ENCODE data around the gene RANBP6.

DNA sequence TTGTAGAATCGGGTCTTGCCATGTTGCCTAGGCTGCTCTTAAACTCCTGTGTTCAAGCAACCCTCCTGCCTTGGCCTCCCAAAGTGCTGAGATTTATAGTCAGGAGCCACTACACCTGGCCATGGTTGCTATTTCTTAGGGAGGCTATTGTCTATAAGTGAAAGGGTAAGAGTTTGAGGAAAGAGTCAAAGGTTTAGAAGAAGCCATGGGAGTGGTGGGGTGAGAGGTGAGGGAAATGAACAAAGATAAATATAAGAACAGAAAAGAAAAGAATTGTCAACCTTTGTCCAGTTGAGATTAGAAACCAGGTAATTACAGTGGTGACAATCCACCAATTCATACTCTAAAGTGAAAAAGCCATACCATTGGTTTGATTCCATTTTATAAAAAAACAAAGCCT is 32.6 kb upstream of the RANBP6 start:
- TF ChIP-seq CTCF (conservative IDR thresholded peaks at IDR 0.05; ENCODE audit: low read depth, low read length) (no peak), EZH2 (IDR thresholded peaks at IDR 0.05; ENCODE audit: borderline replicate concordance, low read depth, low read length, poor library complexity, severe bottlenecking) (no peak)
